ENCODE data around the gene FBF1. TPM values are rescaled to one million over a fixed set of nuclear protein-coding genes. Genes with fewer than 3 reads are reported as not detected.

Gene FBF1
- polyA plus RNA-seq, 1 donor from 2014 or later, result 13.5 TPM

DNA sequence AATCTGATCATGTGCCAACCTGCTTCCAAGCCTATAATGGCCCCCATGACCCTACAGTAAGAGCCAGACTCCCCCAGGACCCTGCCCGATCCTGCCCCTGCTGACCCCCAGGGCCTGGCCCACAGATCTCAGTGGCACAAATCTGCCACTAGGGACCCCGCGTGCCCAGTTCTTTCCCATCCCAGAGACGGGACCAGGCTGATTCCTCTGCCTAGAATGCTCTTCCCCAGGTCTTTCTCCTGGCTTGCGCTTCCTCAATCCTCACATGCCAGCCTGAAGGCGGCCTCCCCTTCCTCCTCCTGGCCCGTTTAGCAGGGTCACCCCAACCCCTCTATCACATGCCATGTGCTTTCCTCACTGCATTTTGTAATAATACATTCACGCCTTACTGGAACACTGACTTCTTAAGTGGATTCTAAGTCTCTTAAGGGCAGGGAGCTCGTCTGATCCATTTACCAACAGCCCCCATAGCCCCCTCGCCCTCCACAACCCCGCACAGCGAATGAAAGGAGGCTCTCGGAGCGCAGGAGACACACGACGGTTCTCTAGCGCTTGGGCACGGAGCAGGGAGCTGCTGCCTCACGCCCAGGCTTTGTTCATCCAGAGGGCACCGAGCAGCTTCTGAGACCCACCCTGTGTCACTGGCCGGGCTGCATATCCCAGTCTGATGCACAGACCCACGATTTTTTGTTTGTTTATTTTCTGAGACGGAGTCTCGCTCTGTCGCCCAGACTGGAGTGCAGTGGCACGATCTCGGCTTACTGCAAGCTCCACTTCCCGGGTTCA, 45.3 kb downstream of the FBF1 start:
- Histone ChIP-seq H3K36me3 (ENCODE audit: insufficient read depth, low read length) (no peaks in the 10 kb centered on the region), H2AFZ (ENCODE audit: low read depth, low read length) (no peak overlapping the region), H3K9me2 (ENCODE audit: insufficient read depth, low read length) (no peaks in the 10 kb centered on the region), H3K27ac (ENCODE audit: low read length) (no peak overlapping the region), H3F3A (ENCODE audit: insufficient read depth, low read length, poor library complexity, severe bottlenecking) (no peaks in the 10 kb centered on the region), H3K27me3 (ENCODE audit: insufficient read depth, low read depth, low read length) (no peaks in the 10 kb centered on the region), H3K4me2 (ENCODE audit: low read length) (no peak overlapping the region), H4K20me1 (ENCODE audit: insufficient read depth) (no peaks in the 10 kb centered on the region), H3K9ac (ENCODE audit: low read length) (no peak overlapping the region), H3K4me3 (ENCODE audit: low read length) (no peak overlapping the region), H3K9me3 (ENCODE audit: low read length) (no peaks in the 10 kb centered on the region), H3K79me2 (replicated peaks; ENCODE audit: insufficient read depth, low read length) (no peaks in the 10 kb centered on the region)
- TF ChIP-seq EZH2 (IDR thresholded peaks at IDR 0.05; ENCODE audit: borderline replicate concordance, insufficient read depth, low read length, poor library complexity, severe bottlenecking) (no peak), RAD21 (conservative IDR thresholded peaks at IDR 0.05) (no peak), MXI1 (conservative IDR thresholded peaks at IDR 0.05; ENCODE audit: poor library complexity, severe bottlenecking) (no peak), EP300 (conservative IDR thresholded peaks at IDR 0.05; ENCODE audit: poor library complexity, severe bottlenecking) (no peak), POLR2AphosphoS5 (IDR thresholded peaks at IDR 0.05) (no peak), SMC3 (conservative IDR thresholded peaks at IDR 0.05; ENCODE audit: poor library complexity) (no peak), TAF1 (IDR thresholded peaks at IDR 0.05; ENCODE audit: low read depth) (no peak)
- TF ChIP-seq, protein P1, sequence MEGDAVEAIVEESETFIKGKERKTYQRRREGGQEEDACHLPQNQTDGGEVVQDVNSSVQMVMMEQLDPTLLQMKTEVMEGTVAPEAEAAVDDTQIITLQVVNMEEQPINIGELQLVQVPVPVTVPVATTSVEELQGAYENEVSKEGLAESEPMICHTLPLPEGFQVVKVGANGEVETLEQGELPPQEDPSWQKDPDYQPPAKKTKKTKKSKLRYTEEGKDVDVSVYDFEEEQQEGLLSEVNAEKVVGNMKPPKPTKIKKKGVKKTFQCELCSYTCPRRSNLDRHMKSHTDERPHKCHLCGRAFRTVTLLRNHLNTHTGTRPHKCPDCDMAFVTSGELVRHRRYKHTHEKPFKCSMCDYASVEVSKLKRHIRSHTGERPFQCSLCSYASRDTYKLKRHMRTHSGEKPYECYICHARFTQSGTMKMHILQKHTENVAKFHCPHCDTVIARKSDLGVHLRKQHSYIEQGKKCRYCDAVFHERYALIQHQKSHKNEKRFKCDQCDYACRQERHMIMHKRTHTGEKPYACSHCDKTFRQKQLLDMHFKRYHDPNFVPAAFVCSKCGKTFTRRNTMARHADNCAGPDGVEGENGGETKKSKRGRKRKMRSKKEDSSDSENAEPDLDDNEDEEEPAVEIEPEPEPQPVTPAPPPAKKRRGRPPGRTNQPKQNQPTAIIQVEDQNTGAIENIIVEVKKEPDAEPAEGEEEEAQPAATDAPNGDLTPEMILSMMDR (IDR thresholded peaks at IDR 0.05; ENCODE audit: poor library complexity, severe bottlenecking), result no peak
- TF ChIP-seq, protein P2, sequence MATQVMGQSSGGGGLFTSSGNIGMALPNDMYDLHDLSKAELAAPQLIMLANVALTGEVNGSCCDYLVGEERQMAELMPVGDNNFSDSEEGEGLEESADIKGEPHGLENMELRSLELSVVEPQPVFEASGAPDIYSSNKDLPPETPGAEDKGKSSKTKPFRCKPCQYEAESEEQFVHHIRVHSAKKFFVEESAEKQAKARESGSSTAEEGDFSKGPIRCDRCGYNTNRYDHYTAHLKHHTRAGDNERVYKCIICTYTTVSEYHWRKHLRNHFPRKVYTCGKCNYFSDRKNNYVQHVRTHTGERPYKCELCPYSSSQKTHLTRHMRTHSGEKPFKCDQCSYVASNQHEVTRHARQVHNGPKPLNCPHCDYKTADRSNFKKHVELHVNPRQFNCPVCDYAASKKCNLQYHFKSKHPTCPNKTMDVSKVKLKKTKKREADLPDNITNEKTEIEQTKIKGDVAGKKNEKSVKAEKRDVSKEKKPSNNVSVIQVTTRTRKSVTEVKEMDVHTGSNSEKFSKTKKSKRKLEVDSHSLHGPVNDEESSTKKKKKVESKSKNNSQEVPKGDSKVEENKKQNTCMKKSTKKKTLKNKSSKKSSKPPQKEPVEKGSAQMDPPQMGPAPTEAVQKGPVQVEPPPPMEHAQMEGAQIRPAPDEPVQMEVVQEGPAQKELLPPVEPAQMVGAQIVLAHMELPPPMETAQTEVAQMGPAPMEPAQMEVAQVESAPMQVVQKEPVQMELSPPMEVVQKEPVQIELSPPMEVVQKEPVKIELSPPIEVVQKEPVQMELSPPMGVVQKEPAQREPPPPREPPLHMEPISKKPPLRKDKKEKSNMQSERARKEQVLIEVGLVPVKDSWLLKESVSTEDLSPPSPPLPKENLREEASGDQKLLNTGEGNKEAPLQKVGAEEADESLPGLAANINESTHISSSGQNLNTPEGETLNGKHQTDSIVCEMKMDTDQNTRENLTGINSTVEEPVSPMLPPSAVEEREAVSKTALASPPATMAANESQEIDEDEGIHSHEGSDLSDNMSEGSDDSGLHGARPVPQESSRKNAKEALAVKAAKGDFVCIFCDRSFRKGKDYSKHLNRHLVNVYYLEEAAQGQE (IDR thresholded peaks at IDR 0.05; ENCODE audit: borderline replicate concordance), result no peak

DNA sequence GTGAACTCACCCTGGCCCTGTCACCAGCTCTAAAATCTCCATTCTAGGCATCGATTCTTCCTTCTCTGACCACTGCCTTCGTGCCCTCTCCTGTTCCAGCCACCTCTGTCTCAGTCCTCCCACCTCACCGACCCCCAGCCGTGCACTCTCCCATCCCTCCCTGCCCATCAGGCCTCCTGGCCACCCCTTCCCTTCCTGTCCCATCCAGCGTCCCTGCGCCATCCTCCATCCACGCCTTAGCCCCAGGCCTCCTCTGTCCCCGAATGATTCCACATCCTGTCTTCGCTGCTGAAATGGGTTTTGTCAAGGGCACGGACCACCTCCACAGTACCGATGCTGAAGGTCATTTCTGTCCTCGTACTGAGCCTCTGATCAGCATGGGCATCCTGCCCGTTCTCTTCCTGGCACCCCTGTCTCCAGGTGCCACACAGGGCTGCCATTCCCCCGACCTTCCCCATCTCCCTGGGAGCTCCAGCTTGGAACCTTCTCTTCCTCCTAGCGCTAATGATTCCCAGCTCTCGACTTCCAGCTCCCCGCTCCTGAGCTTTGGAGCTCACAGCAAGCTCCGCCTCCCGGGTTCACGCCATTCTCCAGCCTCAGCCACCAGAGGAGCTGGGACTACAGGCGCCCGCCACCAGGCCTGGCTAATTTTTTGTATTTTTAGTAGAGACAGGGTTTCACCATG, 46.7 kb downstream of the FBF1 start:
- Histone ChIP-seq H3K27me3 (ENCODE audit: insufficient read depth, low read depth, low read length) (no peaks in the 10 kb centered on the region), H3K36me3 (ENCODE audit: insufficient read depth, low read length) (no peaks in the 10 kb centered on the region), H4K20me1 (ENCODE audit: insufficient read depth) (no peaks in the 10 kb centered on the region)

More for the DNA sequence above, 46.7 kb downstream of the FBF1 start:
- H3K27ac ChIP-seq (ENCODE audit: low read length), result no peak overlapping the region
- H3K9me2 ChIP-seq (ENCODE audit: insufficient read depth, low read length), result no peaks in the 10 kb centered on the region
- H3K4me3 ChIP-seq (ENCODE audit: low read length), result no peak overlapping the region
- H2AFZ ChIP-seq (ENCODE audit: low read depth, low read length), result no peak overlapping the region
- no peaks in the 10 kb centered on the region for H3K9me3 ChIP-seq (ENCODE audit: low read length)
- no peak overlapping the region for H3K9ac ChIP-seq (ENCODE audit: low read length)
- no peaks in the 10 kb centered on the region for H3K79me2 ChIP-seq (replicated peaks; ENCODE audit: insufficient read depth, low read length)
- TF ChIP-seq POLR2AphosphoS5 (IDR thresholded peaks at IDR 0.05), result no peak
- no peak for TF ChIP-seq EZH2 (IDR thresholded peaks at IDR 0.05; ENCODE audit: borderline replicate concordance, insufficient read depth, low read length, poor library complexity, severe bottlenecking)
- TF ChIP-seq, protein P1 (IDR thresholded peaks at IDR 0.05; ENCODE audit: poor library complexity, severe bottlenecking), result no peak
- TF ChIP-seq TAF1 (IDR thresholded peaks at IDR 0.05; ENCODE audit: low read depth), result no peak
- TF ChIP-seq MXI1 (conservative IDR thresholded peaks at IDR 0.05; ENCODE audit: poor library complexity, severe bottlenecking), result no peak
- no peak for TF ChIP-seq SMC3 (conservative IDR thresholded peaks at IDR 0.05; ENCODE audit: poor library complexity)
- TF ChIP-seq, protein P2 (IDR thresholded peaks at IDR 0.05; ENCODE audit: borderline replicate concordance), result no peak
- no peak for TF ChIP-seq RAD21 (conservative IDR thresholded peaks at IDR 0.05)
- no peak for TF ChIP-seq EP300 (conservative IDR thresholded peaks at IDR 0.05; ENCODE audit: poor library complexity, severe bottlenecking)
- no peaks in the 10 kb centered on the region for H3F3A ChIP-seq (ENCODE audit: insufficient read depth, low read length, poor library complexity, severe bottlenecking)
- H3K4me2 ChIP-seq (ENCODE audit: low read length), result no peak overlapping the region
